GM12872 (cell line): Measurements from ENCODE around the gene ISYNA1.

ENCODE experiments used
- TF ChIP-seq, protein P1 (sequence below): IDR thresholded peaks from 3 replicates; pipeline ENCODE4 v1.5.1; 2011; ENCODE audit warnings: low read depth, mild to moderate bottlenecking, low read length, moderate library complexity; ENCODE audit not compliant: insufficient read depth

Gene ISYNA1

GRCh38 chr19:18437491-18438330, at the start of gene ISYNA1:
TSS of gene ISYNA1 (minus strand) at chr19:18438133. CDS start at chr19:18437979, 154 bp downstream.
- TF ChIP-seq, protein P1, sequence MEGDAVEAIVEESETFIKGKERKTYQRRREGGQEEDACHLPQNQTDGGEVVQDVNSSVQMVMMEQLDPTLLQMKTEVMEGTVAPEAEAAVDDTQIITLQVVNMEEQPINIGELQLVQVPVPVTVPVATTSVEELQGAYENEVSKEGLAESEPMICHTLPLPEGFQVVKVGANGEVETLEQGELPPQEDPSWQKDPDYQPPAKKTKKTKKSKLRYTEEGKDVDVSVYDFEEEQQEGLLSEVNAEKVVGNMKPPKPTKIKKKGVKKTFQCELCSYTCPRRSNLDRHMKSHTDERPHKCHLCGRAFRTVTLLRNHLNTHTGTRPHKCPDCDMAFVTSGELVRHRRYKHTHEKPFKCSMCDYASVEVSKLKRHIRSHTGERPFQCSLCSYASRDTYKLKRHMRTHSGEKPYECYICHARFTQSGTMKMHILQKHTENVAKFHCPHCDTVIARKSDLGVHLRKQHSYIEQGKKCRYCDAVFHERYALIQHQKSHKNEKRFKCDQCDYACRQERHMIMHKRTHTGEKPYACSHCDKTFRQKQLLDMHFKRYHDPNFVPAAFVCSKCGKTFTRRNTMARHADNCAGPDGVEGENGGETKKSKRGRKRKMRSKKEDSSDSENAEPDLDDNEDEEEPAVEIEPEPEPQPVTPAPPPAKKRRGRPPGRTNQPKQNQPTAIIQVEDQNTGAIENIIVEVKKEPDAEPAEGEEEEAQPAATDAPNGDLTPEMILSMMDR, result no peak

GRCh38 chr19:18486746-18487145, 48.8 kb upstream of the ISYNA1 start:
- TF ChIP-seq, protein P1, result no peak

DNA sequence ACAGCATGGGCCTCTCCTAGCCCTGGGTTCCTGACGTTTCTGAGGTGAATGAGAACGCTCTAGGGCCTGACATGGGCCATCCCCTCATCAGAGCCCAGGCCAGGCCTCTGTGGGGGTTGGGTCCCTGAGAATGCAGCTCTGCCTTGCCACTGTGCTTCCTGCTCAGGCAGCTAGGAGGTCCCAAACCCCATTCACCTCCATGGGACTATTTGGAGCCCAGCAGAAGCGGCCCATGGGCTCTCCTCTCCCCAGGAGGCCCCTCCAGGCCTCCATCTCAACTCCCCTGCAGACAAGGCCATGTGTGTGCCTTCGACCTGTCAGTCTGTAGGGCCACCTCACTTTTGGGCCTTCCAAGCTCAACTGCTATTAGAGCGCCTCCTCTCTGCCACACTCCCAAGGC, 47.1 kb upstream of the ISYNA1 start:
- TF ChIP-seq, protein P1, result no peak

GRCh38 chr19:18483119-18483890, 45.4 kb upstream of the ISYNA1 start:
- TF ChIP-seq, protein P1, result no peak

- TF ChIP-seq, protein P1, result no peak
These were observed 43.7 kb upstream of the ISYNA1 start for GRCh38 chr19:18481505-18482222.

GRCh38 chr19:18480006-18480691, 42.2 kb upstream of the ISYNA1 start:
- TF ChIP-seq, protein P1, result no peak
